PC-9 (cell line): ENCODE results near the gene GPX4. TPM values are rescaled to one million over a fixed set of nuclear protein-coding genes. Genes with fewer than 3 reads are reported as not detected.

Experiments
- BruUV-seq: library from RNA; stranded (reverse); fragments of 400-500 nt; replicated peaks from 2 replicates; lab custom pipeline; 2021; lab: Mats Ljungman, UMichigan
- CTCF ChIA-PET: fragments of 300-600 bp; sonication (Branson Sonifier 250); formaldehyde crosslinking; loops from one replicate; lab custom pipeline; 2022; ENCODE audit warnings: antibody characterized with exemption; lab: Charles Lee
- POLR2A ChIA-PET: fragments of 300-600 bp; sonication (Branson Sonifier 250); formaldehyde crosslinking; loops from one replicate; lab custom pipeline; 2022; ENCODE audit warnings: antibody characterized with exemption; ENCODE audit not compliant: unreplicated experiment; lab: Charles Lee
- DNase-seq, 2 experiments: peaks; one replicate each; pipeline versions ENCODE4 v3.0.0 to v3.0.0-alpha.2; 2015 to 2022; ENCODE audit warnings: mixed read lengths in 1 of 2
- H2AFZ ChIP-seq: fragments of 200-600 bp; sonication (generic); 2 replicates; pipeline ENCODE4 v1.8.1; 2017; ENCODE audit warnings: antibody characterized with exemption
- H3F3A ChIP-seq: fragments of 200-600 bp; sonication (generic); 2 replicates; pipeline ENCODE4 v1.8.1; 2017; ENCODE audit warnings: antibody characterized with exemption, mild to moderate bottlenecking, low read depth; ENCODE audit not compliant: insufficient read depth
- H3K27ac ChIP-seq: fragments of 200-600 bp; sonication (generic); 2 replicates; pipeline ENCODE4 v1.6.1; 2016; ENCODE audit warnings: mixed run types
- H3K27me3 ChIP-seq: fragments of 200-600 bp; sonication (generic); 2 replicates; pipeline ENCODE4 v1.6.1; 2016; ENCODE audit warnings: low read depth, mixed run types; ENCODE audit not compliant: insufficient read depth
- H3K36me3 ChIP-seq: fragments of 200-600 bp; sonication (generic); 2 replicates; pipeline ENCODE4 v1.6.1; 2016; ENCODE audit warnings: low read depth, mixed run types
- H3K4me1 ChIP-seq: fragments of 200-600 bp; sonication (generic); replicated peaks from 2 replicates; pipeline ENCODE4 v1.6.1; 2016; ENCODE audit warnings: mixed run types; ENCODE audit not compliant: insufficient read depth
- H3K4me2 ChIP-seq: fragments of 200-600 bp; sonication (generic); 2 replicates; pipeline ENCODE4 v1.6.1; 2017; ENCODE audit warnings: mixed run types
- H3K4me3 ChIP-seq: fragments of 200-600 bp; sonication (generic); 2 replicates; pipeline ENCODE4 v1.6.1; 2016; ENCODE audit warnings: mixed run types
- H3K79me2 ChIP-seq: fragments of 200-600 bp; sonication (generic); 2 replicates; pipeline ENCODE4 v1.6.1; 2017; ENCODE audit warnings: low read depth, mixed run types
- H3K9me2 ChIP-seq: fragments of 200-600 bp; sonication (generic); 2 replicates; pipeline ENCODE4 v1.8.1; 2017; ENCODE audit warnings: mild to moderate bottlenecking; ENCODE audit not compliant: insufficient read depth
- H3K9me3 ChIP-seq: fragments of 200-600 bp; sonication (generic); 2 replicates; pipeline ENCODE4 v1.8.1; 2016; ENCODE audit warnings: low read depth; ENCODE audit not compliant: insufficient read depth
- H4K20me1 ChIP-seq: fragments of 200-600 bp; sonication (generic); 2 replicates; pipeline ENCODE4 v1.8.1; 2017; ENCODE audit not compliant: insufficient read depth
- CTCF ChIP-seq: fragments of 200-600 bp; sonication (generic); conservative IDR thresholded peaks from 2 replicates; pipeline ENCODE4 v1.6.1; 2017; ENCODE audit warnings: mixed run types, antibody characterized with exemption, mild to moderate bottlenecking, moderate library complexity
- EZH2 ChIP-seq: fragments of 200-600 bp; sonication (generic); IDR thresholded peaks from 2 replicates; pipeline ENCODE4 v1.8.0; 2017; ENCODE audit warnings: antibody characterized with exemption, low read depth
- intact Hi-C: fragments of 100-400 bp; cut with micrococcal nuclease; formaldehyde crosslinking; loops from one replicate; pipeline ENCODE4 v1.10.0; 2022; ENCODE audit not compliant: unreplicated experiment
- total RNA-seq: library from RNA; stranded (reverse); gene quantifications from 2 replicates; pipeline ENCODE4 v1.2.3, GENCODE V29; 2021

The GPX4 gene
- total RNA-seq, 1 experiment from 2014 or later, result 465 TPM

- peaks cover 19% of the 10 kb centered on the region for H3F3A ChIP-seq
- ChIA-PET POLR2A (no interaction called here), CTCF (no interaction called here)
- no peak for DNase-seq
- no peaks in the 10 kb centered on the region for H3K9me3 ChIP-seq
- no TSS peak for BruUV-seq
- no peaks in the 10 kb centered on the region for H3K27me3 ChIP-seq
- no peaks in the 10 kb centered on the region for H3K9me2 ChIP-seq
- H3K79me2 ChIP-seq, result no peaks in the 10 kb centered on the region
- intact Hi-C loops, result no loop called here
- H3K27ac ChIP-seq, result no peak overlapping the region
- H3K36me3 ChIP-seq, result no peaks in the 10 kb centered on the region
- no peak overlapping the region for H3K4me2 ChIP-seq
- H2AFZ ChIP-seq, result no peak overlapping the region
- no peaks in the 10 kb centered on the region for H4K20me1 ChIP-seq
- no peak overlapping the region for H3K4me3 ChIP-seq
- TF ChIP-seq CTCF (no peak), EZH2 (no peak)
- H3K4me1 ChIP-seq, result peaks cover 8% of the 10 kb centered on the region
Observed at GRCh38 chr19:1060689-1061088, 43.1 kb upstream of the GPX4 start.

GRCh38 chr19:1061987-1062386 is 41.8 kb upstream of the GPX4 start:
- no peaks in the 10 kb centered on the region for H3K9me2 ChIP-seq
- H3K4me1 ChIP-seq, result peaks cover 19% of the 10 kb centered on the region
- ChIA-PET POLR2A (no interaction called here), CTCF (no interaction called here)
- H3K4me2 ChIP-seq, result no peak overlapping the region
- no peaks in the 10 kb centered on the region for H3K27me3 ChIP-seq
- H3K79me2 ChIP-seq, result no peaks in the 10 kb centered on the region
- no peaks in the 10 kb centered on the region for H4K20me1 ChIP-seq
- peaks cover 26% of the 10 kb centered on the region for H3F3A ChIP-seq
- H3K4me3 ChIP-seq, result no peak overlapping the region
- no peak overlapping the region for H2AFZ ChIP-seq
- no TSS peak for BruUV-seq
- intact Hi-C loops, result no loop called here
- H3K36me3 ChIP-seq, result no peaks in the 10 kb centered on the region
- no peak for TF ChIP-seq EZH2
- TF ChIP-seq CTCF, result no peak
- DNase-seq, result no peak
- H3K27ac ChIP-seq, result no peak overlapping the region
- no peaks in the 10 kb centered on the region for H3K9me3 ChIP-seq

GRCh38 chr19:1062387-1063029 is 41.3 kb upstream of the GPX4 start:
- Histone ChIP-seq H3K27me3 (no peaks in the 10 kb centered on the region), H3K36me3 (no peaks in the 10 kb centered on the region), H3K9me3 (no peaks in the 10 kb centered on the region), H4K20me1 (no peaks in the 10 kb centered on the region), H3K4me2 (no peak overlapping the region), H3K4me3 (no peak overlapping the region), H3K27ac (no peak overlapping the region), H3F3A (peaks cover 26% of the 10 kb centered on the region), H3K4me1 (peaks cover 19% of the 10 kb centered on the region), H2AFZ (no peak overlapping the region), H3K9me2 (no peaks in the 10 kb centered on the region), H3K79me2 (no peaks in the 10 kb centered on the region)
- TF ChIP-seq CTCF (no peak), EZH2 (no peak)
- ChIA-PET POLR2A (no interaction called here), CTCF (no interaction called here)
- DNase-seq, result no peak
- BruUV-seq, result no TSS peak
- intact Hi-C loops, result no loop called here
